Neural cell (in vitro differentiated cells): ENCODE data around the gene MYPN. TPM values are rescaled to one million over a fixed set of nuclear protein-coding genes. Genes with fewer than 3 reads are reported as not detected.

Experiments
- H2AFZ ChIP-seq: fragments of 200-600, 300-800 bp; sonication (generic), shearing (Covaris generic); 2 replicates; pipeline ENCODE4 v1.6.0; 2014; ENCODE audit warnings: low read depth, mild to moderate bottlenecking, antibody characterized with exemption, low read length, moderate library complexity
- H3F3A ChIP-seq: fragments of 200-600 bp; shearing (Covaris generic); 2 replicates; pipeline ENCODE4 v1.6.1; 2016; ENCODE audit warnings: mild to moderate bottlenecking, moderate library complexity, mixed read lengths, antibody characterized with exemption, low read length; ENCODE audit not compliant: insufficient read depth, poor library complexity, severe bottlenecking
- H3K27ac ChIP-seq: fragments of 200-600, 300-800 bp; sonication (generic), shearing (Covaris generic); 2 replicates; pipeline ENCODE4 v1.5.1; 2014; ENCODE audit warnings: mild to moderate bottlenecking, low read length, moderate library complexity
- H3K27me3 ChIP-seq: fragments of 300-800, 200-600 bp; sonication (generic), shearing (Covaris generic); 2 replicates; pipeline ENCODE4 v1.6.0; 2014; ENCODE audit warnings: mild to moderate bottlenecking, low read depth, low read length, moderate library complexity; ENCODE audit not compliant: insufficient read depth
- H3K36me3 ChIP-seq: fragments of 300-800, 200-600 bp; sonication (generic), shearing (Covaris generic); 2 replicates; pipeline ENCODE4 v1.5.1; 2014; ENCODE audit warnings: mild to moderate bottlenecking, antibody characterized with exemption, low read length, moderate library complexity; ENCODE audit not compliant: insufficient read depth
- H3K4me2 ChIP-seq: fragments of 300-800, 200-600 bp; sonication (generic), shearing (Covaris generic); 2 replicates; pipeline ENCODE4 v1.6.0; 2014; ENCODE audit warnings: mild to moderate bottlenecking, low read length
- H3K4me3 ChIP-seq: fragments of 300-800, 200-600 bp; sonication (generic), shearing (Covaris generic); 2 replicates; pipeline ENCODE4 v1.5.1; 2014; ENCODE audit warnings: mild to moderate bottlenecking, low read length, moderate library complexity
- H3K79me2 ChIP-seq: fragments of 200-600 bp; shearing (Covaris generic); replicated peaks from 2 replicates; pipeline ENCODE4 v1.6.0; 2014; ENCODE audit warnings: mild to moderate bottlenecking, low read length, moderate library complexity; ENCODE audit not compliant: insufficient read depth
- H3K9ac ChIP-seq: fragments of 300-800, 200-600 bp; sonication (generic), shearing (Covaris generic); 2 replicates; pipeline ENCODE4 v1.6.1; 2016; ENCODE audit warnings: mild to moderate bottlenecking, low read length, mixed read lengths
- H3K9me2 ChIP-seq: fragments of 200-600 bp; shearing (Covaris generic); 2 replicates; pipeline ENCODE4 v1.6.1; 2016; ENCODE audit warnings: mild to moderate bottlenecking, low read length, mixed read lengths; ENCODE audit not compliant: insufficient read depth
- H3K9me3 ChIP-seq: fragments of 200-600, 300-800 bp; sonication (generic), shearing (Covaris generic); 2 replicates; pipeline ENCODE4 v1.6.1; 2016; ENCODE audit warnings: mild to moderate bottlenecking, mixed run types, low read length, moderate library complexity, mixed read lengths
- H4K20me1 ChIP-seq: fragments of 200-600 bp; shearing (Covaris generic); 2 replicates; pipeline ENCODE4 v1.6.1; 2016; ENCODE audit warnings: mild to moderate bottlenecking, mixed run types; ENCODE audit not compliant: insufficient read depth
- EP300 ChIP-seq: fragments of 450-650 bp; conservative IDR thresholded peaks from 2 replicates; pipeline ENCODE4 v1.6.1; 2014; ENCODE audit warnings: antibody characterized with exemption, mild to moderate bottlenecking, moderate library complexity; ENCODE audit not compliant: poor library complexity, severe bottlenecking
- EZH2 ChIP-seq: fragments of 200-600, 300-800 bp; shearing (Covaris generic), sonication (generic); IDR thresholded peaks from 2 replicates; pipeline ENCODE4 v1.6.1; 2014; ENCODE audit warnings: antibody characterized with exemption, low read length, borderline replicate concordance, mild to moderate bottlenecking; ENCODE audit not compliant: insufficient read depth, poor library complexity, severe bottlenecking
- MXI1 ChIP-seq: fragments of 450-650 bp; conservative IDR thresholded peaks from 2 replicates; pipeline ENCODE4 v1.6.1; 2014; ENCODE audit warnings: antibody characterized with exemption, mild to moderate bottlenecking; ENCODE audit not compliant: poor library complexity, severe bottlenecking
- POLR2AphosphoS5 ChIP-seq: IDR thresholded peaks from 2 replicates; pipeline ENCODE4 v1.6.1; 2012
- RAD21 ChIP-seq: fragments of 450-650 bp; conservative IDR thresholded peaks from 2 replicates; pipeline ENCODE4 v1.6.1; 2014; ENCODE audit warnings: antibody characterized with exemption, mild to moderate bottlenecking, moderate library complexity
- SMC3 ChIP-seq: fragments of 450-650 bp; conservative IDR thresholded peaks from 2 replicates; pipeline ENCODE4 v1.6.1; 2014; ENCODE audit warnings: antibody characterized with exemption, mild to moderate bottlenecking, moderate library complexity; ENCODE audit not compliant: poor library complexity
- TAF1 ChIP-seq: IDR thresholded peaks from 2 replicates; pipeline ENCODE4 v1.6.1; 2012; ENCODE audit warnings: low read depth
- polyA plus RNA-seq: library from polyadenylated mRNA; depleted of rRNA; stranded (reverse); fragments of >200 nt; gene quantifications from 2 replicates; pipeline ENCODE4 v1.2.3, GENCODE V29; 2014
- TF ChIP-seq, protein P1 (sequence below): fragments of 450-650 bp; IDR thresholded peaks from 2 replicates; pipeline ENCODE4 v1.5.1; 2014; ENCODE audit warnings: antibody characterized with exemption, mild to moderate bottlenecking, moderate library complexity; ENCODE audit not compliant: poor library complexity, severe bottlenecking
- TF ChIP-seq, protein P2 (sequence below): IDR thresholded peaks from 2 replicates; pipeline ENCODE4 v1.6.1; 2012; ENCODE audit warnings: borderline replicate concordance

Gene MYPN
- polyA plus RNA-seq, 1 donor from 2014 or later = not detected

DNA sequence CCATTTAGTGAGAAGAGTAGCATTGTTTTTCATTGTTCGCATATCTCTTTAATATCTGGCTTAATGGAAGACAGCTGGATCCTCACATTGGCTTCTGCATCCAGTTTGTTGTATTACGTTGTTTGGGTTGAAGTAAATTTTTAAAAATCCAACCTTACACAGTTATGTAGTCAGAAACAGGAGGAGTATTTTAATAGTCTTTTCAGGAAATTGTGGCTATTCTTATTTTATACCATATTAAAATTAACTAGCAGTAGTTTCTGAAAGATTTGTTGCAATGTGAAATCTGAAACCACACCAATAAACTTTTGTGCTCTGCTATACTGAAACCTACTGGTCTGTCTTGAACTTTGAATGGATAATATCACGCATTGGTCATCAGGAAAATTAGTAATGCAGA is 27.9 kb downstream of the MYPN start:
- Histone ChIP-seq H3F3A (no peaks in the 10 kb centered on the region), H3K79me2 (no peaks in the 10 kb centered on the region), H4K20me1 (no peaks in the 10 kb centered on the region), H3K4me2 (no peak overlapping the region), H3K27me3 (no peaks in the 10 kb centered on the region), H3K9me2 (no peaks in the 10 kb centered on the region), H3K9me3 (no peaks in the 10 kb centered on the region), H3K27ac (no peak overlapping the region), H3K36me3 (no peaks in the 10 kb centered on the region), H3K9ac (no peak overlapping the region), H2AFZ (no peak overlapping the region), H3K4me3 (no peak overlapping the region)
- TF ChIP-seq SMC3 = no peak
- TF ChIP-seq, protein P1, sequence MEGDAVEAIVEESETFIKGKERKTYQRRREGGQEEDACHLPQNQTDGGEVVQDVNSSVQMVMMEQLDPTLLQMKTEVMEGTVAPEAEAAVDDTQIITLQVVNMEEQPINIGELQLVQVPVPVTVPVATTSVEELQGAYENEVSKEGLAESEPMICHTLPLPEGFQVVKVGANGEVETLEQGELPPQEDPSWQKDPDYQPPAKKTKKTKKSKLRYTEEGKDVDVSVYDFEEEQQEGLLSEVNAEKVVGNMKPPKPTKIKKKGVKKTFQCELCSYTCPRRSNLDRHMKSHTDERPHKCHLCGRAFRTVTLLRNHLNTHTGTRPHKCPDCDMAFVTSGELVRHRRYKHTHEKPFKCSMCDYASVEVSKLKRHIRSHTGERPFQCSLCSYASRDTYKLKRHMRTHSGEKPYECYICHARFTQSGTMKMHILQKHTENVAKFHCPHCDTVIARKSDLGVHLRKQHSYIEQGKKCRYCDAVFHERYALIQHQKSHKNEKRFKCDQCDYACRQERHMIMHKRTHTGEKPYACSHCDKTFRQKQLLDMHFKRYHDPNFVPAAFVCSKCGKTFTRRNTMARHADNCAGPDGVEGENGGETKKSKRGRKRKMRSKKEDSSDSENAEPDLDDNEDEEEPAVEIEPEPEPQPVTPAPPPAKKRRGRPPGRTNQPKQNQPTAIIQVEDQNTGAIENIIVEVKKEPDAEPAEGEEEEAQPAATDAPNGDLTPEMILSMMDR = no peak
- TF ChIP-seq EP300 = no peak
- TF ChIP-seq TAF1 = no peak
- TF ChIP-seq MXI1 = no peak
- no peak for TF ChIP-seq POLR2AphosphoS5
- no peak for TF ChIP-seq RAD21
- TF ChIP-seq, protein P2, sequence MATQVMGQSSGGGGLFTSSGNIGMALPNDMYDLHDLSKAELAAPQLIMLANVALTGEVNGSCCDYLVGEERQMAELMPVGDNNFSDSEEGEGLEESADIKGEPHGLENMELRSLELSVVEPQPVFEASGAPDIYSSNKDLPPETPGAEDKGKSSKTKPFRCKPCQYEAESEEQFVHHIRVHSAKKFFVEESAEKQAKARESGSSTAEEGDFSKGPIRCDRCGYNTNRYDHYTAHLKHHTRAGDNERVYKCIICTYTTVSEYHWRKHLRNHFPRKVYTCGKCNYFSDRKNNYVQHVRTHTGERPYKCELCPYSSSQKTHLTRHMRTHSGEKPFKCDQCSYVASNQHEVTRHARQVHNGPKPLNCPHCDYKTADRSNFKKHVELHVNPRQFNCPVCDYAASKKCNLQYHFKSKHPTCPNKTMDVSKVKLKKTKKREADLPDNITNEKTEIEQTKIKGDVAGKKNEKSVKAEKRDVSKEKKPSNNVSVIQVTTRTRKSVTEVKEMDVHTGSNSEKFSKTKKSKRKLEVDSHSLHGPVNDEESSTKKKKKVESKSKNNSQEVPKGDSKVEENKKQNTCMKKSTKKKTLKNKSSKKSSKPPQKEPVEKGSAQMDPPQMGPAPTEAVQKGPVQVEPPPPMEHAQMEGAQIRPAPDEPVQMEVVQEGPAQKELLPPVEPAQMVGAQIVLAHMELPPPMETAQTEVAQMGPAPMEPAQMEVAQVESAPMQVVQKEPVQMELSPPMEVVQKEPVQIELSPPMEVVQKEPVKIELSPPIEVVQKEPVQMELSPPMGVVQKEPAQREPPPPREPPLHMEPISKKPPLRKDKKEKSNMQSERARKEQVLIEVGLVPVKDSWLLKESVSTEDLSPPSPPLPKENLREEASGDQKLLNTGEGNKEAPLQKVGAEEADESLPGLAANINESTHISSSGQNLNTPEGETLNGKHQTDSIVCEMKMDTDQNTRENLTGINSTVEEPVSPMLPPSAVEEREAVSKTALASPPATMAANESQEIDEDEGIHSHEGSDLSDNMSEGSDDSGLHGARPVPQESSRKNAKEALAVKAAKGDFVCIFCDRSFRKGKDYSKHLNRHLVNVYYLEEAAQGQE = no peak

DNA sequence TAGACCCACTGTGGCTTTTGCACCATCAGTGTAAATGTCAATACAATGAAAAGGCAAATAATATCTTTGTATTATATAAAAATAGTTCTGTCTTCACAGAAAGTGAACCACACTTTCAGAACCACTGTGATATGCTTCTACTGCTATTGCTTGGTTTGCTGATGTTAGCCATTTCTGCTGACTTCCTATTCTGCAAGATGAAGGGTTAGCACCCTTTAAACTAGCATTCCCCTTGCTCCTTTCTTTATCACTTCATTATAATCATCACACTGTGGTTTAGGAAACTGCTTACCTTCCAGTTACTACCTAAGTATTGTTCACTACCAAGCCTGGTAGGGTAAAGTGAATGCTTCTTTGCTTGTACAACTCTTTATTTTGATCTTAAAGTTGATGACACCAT is 29.2 kb downstream of the MYPN start:
- H3K27ac ChIP-seq = no peak overlapping the region

More for the DNA sequence above, 29.2 kb downstream of the MYPN start:
- no peaks in the 10 kb centered on the region for H3K9me2 ChIP-seq
- no peak overlapping the region for H3K9ac ChIP-seq
- no peaks in the 10 kb centered on the region for H4K20me1 ChIP-seq
- no peak overlapping the region for H3K4me2 ChIP-seq
- H3K27me3 ChIP-seq = no peaks in the 10 kb centered on the region
- H3F3A ChIP-seq = no peaks in the 10 kb centered on the region
- H2AFZ ChIP-seq = no peak overlapping the region
- no peaks in the 10 kb centered on the region for H3K36me3 ChIP-seq
- H3K9me3 ChIP-seq = no peaks in the 10 kb centered on the region
- no peak overlapping the region for H3K4me3 ChIP-seq
- no peaks in the 10 kb centered on the region for H3K79me2 ChIP-seq
- TF ChIP-seq, protein P2 = no peak
- TF ChIP-seq RAD21 = no peak
- no peak for TF ChIP-seq EP300
- no peak for TF ChIP-seq POLR2AphosphoS5
- no peak for TF ChIP-seq EZH2
- no peak for TF ChIP-seq MXI1
- TF ChIP-seq, protein P1 = no peak
- TF ChIP-seq SMC3 = no peak
- no peak for TF ChIP-seq TAF1
